PC-3 (cell line): ENCODE data around the gene ATP5IF1. TPM values are rescaled to one million over a fixed set of nuclear protein-coding genes. Genes with fewer than 3 reads are reported as not detected.

Experiments
- ATAC-seq: fragments of 200-7000 bp; cut with Tn5 transposase; 2 replicates; pipeline ENCODE4 v1.9.1; 2020; ENCODE audit warnings: mild to moderate bottlenecking, moderate library complexity
- Bru-seq: library from RNA; stranded (reverse); fragments of 400-500 nt; gene quantifications from one replicate; lab custom pipeline; 2021; lab: Mats Ljungman, UMichigan
- BruChase-seq, 2 experiments: library from RNA; stranded (reverse); fragments of 400-500 nt; gene quantifications; one replicate each; lab custom pipeline; 2021; lab: Mats Ljungman, UMichigan
- BruUV-seq: library from RNA; stranded (reverse); fragments of 400-500 nt; replicated peaks from 2 replicates; lab custom pipeline; 2021; lab: Mats Ljungman, UMichigan
- CTCF ChIA-PET: fragments of 300-600 bp; sonication (Branson Sonifier 250); formaldehyde crosslinking; loops from one replicate; lab custom pipeline; 2022; ENCODE audit warnings: antibody characterized with exemption; lab: Charles Lee
- POLR2A ChIA-PET: fragments of 300-600 bp; sonication (Branson Sonifier 250); formaldehyde crosslinking; loops from one replicate; lab custom pipeline; 2022; ENCODE audit warnings: antibody characterized with exemption; ENCODE audit not compliant: unreplicated experiment; lab: Charles Lee
- DNase-seq: peaks from one replicate; pipeline ENCODE4 v3.0.0-alpha.2; 2015
- H2AFZ ChIP-seq: fragments of 300-600 bp; sonication (generic); 2 replicates; pipeline ENCODE4 v1.6.0; 2016; ENCODE audit warnings: antibody characterized with exemption, low read length
- H3F3A ChIP-seq: fragments of 300-600 bp; sonication (generic); one replicate; pipeline ENCODE4 v1.6.0; 2017; ENCODE audit warnings: antibody characterized with exemption, low read length, control low read depth, mild to moderate bottlenecking; ENCODE audit not compliant: unreplicated experiment
- H3K27ac ChIP-seq: fragments of 300-600 bp; sonication (generic); 2 replicates; pipeline ENCODE4 v1.5.1; 2016; ENCODE audit warnings: mild to moderate bottlenecking, low read length
- H3K27me3 ChIP-seq: fragments of 300-600 bp; sonication (generic); 2 replicates; pipeline ENCODE4 v1.6.1; 2016; ENCODE audit warnings: low read length, mixed read lengths
- H3K36me3 ChIP-seq: fragments of 300-600 bp; sonication (generic); 2 replicates; pipeline ENCODE4 v1.6.1; 2016; ENCODE audit warnings: low read depth, mixed run types, low read length, mixed read lengths
- H3K4me1 ChIP-seq: fragments of 300-600 bp; sonication (generic); 2 replicates; pipeline ENCODE4 v1.5.1; 2016; ENCODE audit warnings: low read length; ENCODE audit not compliant: insufficient read depth
- H3K4me2 ChIP-seq: fragments of 300-600 bp; sonication (generic); 2 replicates; pipeline ENCODE4 v1.6.0; 2016; ENCODE audit warnings: low read length
- H3K4me3 ChIP-seq: fragments of 300-600 bp; sonication (generic); 2 replicates; pipeline ENCODE4 v1.5.1; 2016; ENCODE audit warnings: mild to moderate bottlenecking, low read length, mixed read lengths
- H3K79me2 ChIP-seq: fragments of 300-600 bp; sonication (generic); 2 replicates; pipeline ENCODE4 v1.6.1; 2017; ENCODE audit warnings: low read length, mixed read lengths
- H3K9ac ChIP-seq: fragments of 300-600 bp; sonication (generic); 2 replicates; pipeline ENCODE4 v1.6.0; 2016; ENCODE audit warnings: mild to moderate bottlenecking, low read length
- H3K9me2 ChIP-seq: fragments of 300-600 bp; sonication (generic); replicated peaks from 2 replicates; pipeline ENCODE4 v1.6.1; 2016; ENCODE audit warnings: mixed run types, low read length, mixed read lengths
- H3K9me3 ChIP-seq: fragments of 300-600 bp; sonication (generic); 2 replicates; pipeline ENCODE4 v1.6.1; 2016; ENCODE audit warnings: low read length, mixed read lengths
- H4K20me1 ChIP-seq: fragments of 300-600 bp; sonication (generic); 2 replicates; pipeline ENCODE4 v1.6.1; 2016; ENCODE audit warnings: low read length, mixed read lengths
- CTCF ChIP-seq: fragments of 300-600 bp; sonication (generic); conservative IDR thresholded peaks from 2 replicates; pipeline ENCODE4 v1.5.1; 2017; ENCODE audit warnings: antibody characterized with exemption, low read depth, mild to moderate bottlenecking, low read length
- EZH2 ChIP-seq: fragments of 300-600 bp; sonication (generic); IDR thresholded peaks from one replicate; pipeline ENCODE4 v1.6.1; 2017; ENCODE audit warnings: antibody characterized with exemption, mild to moderate bottlenecking, low read length; ENCODE audit not compliant: unreplicated experiment
- EZH2phosphoT487 ChIP-seq: fragments of 300-600 bp; sonication (generic); IDR thresholded peaks from 2 replicates; pipeline ENCODE4 v1.6.1; 2018; ENCODE audit warnings: mild to moderate bottlenecking, antibody characterized with exemption, low read length, borderline replicate concordance
- intact Hi-C: fragments of 100-400 bp; cut with micrococcal nuclease; formaldehyde crosslinking; loops from 2 replicates; pipeline ENCODE4 v1.9.0; 2023
- long read RNA-seq: library from polyadenylated mRNA; unstranded; transcript quantifications from one replicate; pipeline ENCODE4 v2.0.0, GENCODE V29; 2021; ENCODE audit not compliant: unreplicated experiment
- total RNA-seq: library from RNA; depleted of rRNA; stranded (reverse); fragments of >200 nt; gene quantifications from 2 replicates; pipeline ENCODE4 v1.2.3, GENCODE V29; 2014; rRNA removed

ATP5IF1 gene
- total RNA-seq (364 and 465 TPM in 2 replicates), Bru-seq, nascent RNA (percentile 69 among the genes with signal in this experiment), BruChase-seq, experiment 1, labeled RNA remaining after a 6-hour chase (percentile 83 among the genes with signal in this experiment), BruChase-seq, experiment 2, labeled RNA remaining after a 2-hour chase (percentile 75 among the genes with signal in this experiment)
- long read RNA-seq, transcript ATP5IF1-201 (3 exons, 494 nt), result major isoform, 63 of 112 reads
- long read RNA-seq, partial matches to known transcripts, result 38 of 112 reads
- long read RNA-seq, other reads (novel, unspliced or antisense), result 6 of 112 reads

- H3K4me1 ChIP-seq, result peaks cover 29% of the 10 kb centered on the region
- H2AFZ ChIP-seq, result peak within 1 kb of the TSS; percentile 94
- TF ChIP-seq EZH2, result no peak
- H3K4me2 ChIP-seq, result peak within 1 kb of the TSS; percentile 98
- BruUV-seq, result TSS peak; percentile 62
- H3K79me2 ChIP-seq, result peaks cover 51% of the 10 kb centered on the region
- peak; percentile 92 for ATAC-seq
- peak within 1 kb of the TSS; percentile 86 for H3K9ac ChIP-seq
- no peaks in the 10 kb centered on the region for H4K20me1 ChIP-seq
- intact Hi-C loops, result no loop called here
- 0 out of 2 replicates have a peak, but pooled peaks cover 4% of the 10 kb centered on the region for H3K36me3 ChIP-seq
- no peaks in the 10 kb centered on the region for H3K9me3 ChIP-seq
- peak within 1 kb of the TSS; percentile 92 for H3K4me3 ChIP-seq
- H3K27ac ChIP-seq, result peak within 1 kb of the TSS; percentile 19
- DNase-seq, result peak; percentile 98
- H3F3A ChIP-seq, result peaks cover 8% of the 10 kb centered on the region
- no peaks in the 10 kb centered on the region for H3K27me3 ChIP-seq
- ChIA-PET CTCF (interaction anchor here (0.9 kb wide), 1 partner anchor 144 kb away, joined by 4 read pairs; no protein-coding TSS in a partner anchor), POLR2A (interaction anchor here (0.6 to 0.8 kb wide), 3 partner anchors 13 to 339 kb away, joined by 3 to 12 read pairs (median 6); no protein-coding TSS in a partner anchor)
- no peaks in the 10 kb centered on the region for H3K9me2 ChIP-seq
These were observed at the start of gene ATP5IF1 for GRCh38 chr1:28235755-28236655. Gene ATP5IF1 (plus strand): TSS chr1:28236124. CDS start chr1:28236184, 60 bp downstream.

GRCh38 chr1:28190337-28190979 is 45.5 kb upstream of the ATP5IF1 start:
- H2AFZ ChIP-seq, result no peak overlapping the region
- no peak for TF ChIP-seq EZH2phosphoT487
- no peak for TF ChIP-seq CTCF
- TF ChIP-seq EZH2, result no peak
- no peaks in the 10 kb centered on the region for H3K9me3 ChIP-seq
- DNase-seq (peak; percentile 24), ATAC-seq (no peak)
- H4K20me1 ChIP-seq, result no peaks in the 10 kb centered on the region
- ChIA-PET CTCF (no interaction called here), POLR2A (no interaction called here)
- no peak overlapping the region for H3K9ac ChIP-seq
- no peaks in the 10 kb centered on the region for H3K27me3 ChIP-seq
- no TSS peak for BruUV-seq
- H3K79me2 ChIP-seq, result no peaks in the 10 kb centered on the region
- H3K9me2 ChIP-seq, result no peaks in the 10 kb centered on the region
- peaks cover 20% of the 10 kb centered on the region for H3K4me1 ChIP-seq
- H3K36me3 ChIP-seq, result no peaks in the 10 kb centered on the region
- intact Hi-C loops, result no loop called here
- no peak overlapping the region for H3K4me3 ChIP-seq
- H3F3A ChIP-seq, result no peaks in the 10 kb centered on the region
- 0 out of 2 replicates have a peak overlapping the region, but pooled peaks have one; percentile 8 for H3K4me2 ChIP-seq
- no peak overlapping the region for H3K27ac ChIP-seq
